ENCODE data around the gene PALD1. TPM values are rescaled to one million over a fixed set of nuclear protein-coding genes. Genes with fewer than 3 reads are reported as not detected.

Gene PALD1
- total RNA-seq, 4 donors from 2014 or later: 10.4 to 19.1 (median 12.8) TPM

DNA sequence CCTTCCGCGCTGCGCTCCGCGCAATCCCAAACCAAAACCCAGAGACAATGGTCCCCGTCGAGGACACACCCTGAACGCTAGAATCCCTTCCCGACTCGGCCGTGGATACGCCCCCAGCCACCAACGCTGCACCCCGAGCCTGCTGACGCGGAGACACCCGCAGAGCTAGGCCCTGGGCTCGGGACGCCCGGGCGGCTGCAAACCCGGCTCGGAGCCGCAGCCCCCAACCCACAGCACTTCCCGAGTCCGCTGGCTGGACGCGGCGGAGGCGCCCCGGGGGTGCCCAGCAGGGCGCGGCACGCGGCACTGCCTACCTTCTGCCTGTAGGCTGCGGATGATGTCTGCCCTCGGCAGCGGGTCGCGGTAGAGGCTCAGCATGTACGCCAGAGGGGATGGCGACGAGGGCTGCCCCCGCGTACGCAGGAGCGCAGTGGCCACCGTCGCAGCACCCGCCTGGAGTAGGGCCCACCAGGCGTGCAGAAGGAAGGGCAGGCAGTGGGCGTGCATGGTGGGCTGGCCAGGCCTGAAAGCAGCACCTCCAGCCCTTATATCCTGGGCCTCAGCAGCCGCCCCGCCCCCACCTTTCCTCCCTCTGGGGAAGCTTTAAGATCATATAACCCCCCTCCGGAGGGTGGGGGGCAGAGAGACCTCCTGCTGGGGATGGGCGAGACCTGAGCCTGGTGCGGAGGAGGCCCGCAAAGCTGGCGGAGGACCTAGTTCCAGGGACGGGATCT is 37.2 kb upstream of the PALD1 start, which contains the start of gene NODAL:
TSS of gene NODAL (minus strand) at position 521 of the 734 bp plus-strand sequence. CDS start at position 507, 14 bp downstream.
- Histone ChIP-seq H3K9me3 (no peaks in the 10 kb centered on the region), H3K4me3 (peak within 1 kb of the TSS; percentile 36 to 46 (median 38))
- 2% methylated on average over 10 of the region's 60 CpGs for WGBS

DNA sequence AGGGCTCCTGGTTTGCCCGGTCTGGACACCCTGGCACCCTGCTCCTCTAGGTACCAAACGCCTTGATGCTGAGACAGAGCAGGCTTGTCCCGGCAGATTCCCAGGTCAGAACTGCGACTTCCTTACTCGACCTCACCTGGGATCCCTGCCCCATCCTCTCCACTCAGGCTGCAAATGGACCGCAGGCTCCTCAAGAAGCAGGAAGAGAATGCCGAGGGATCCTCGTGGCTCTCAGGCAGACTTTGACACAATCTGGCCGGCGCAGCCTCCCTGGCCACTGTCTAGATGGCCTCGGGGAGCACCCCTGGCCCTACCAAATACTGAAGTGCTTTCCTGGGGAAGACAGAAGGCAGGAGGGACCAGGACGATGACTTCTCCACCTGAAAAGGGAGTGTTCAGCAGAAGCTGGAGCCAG is 36.7 kb upstream of the PALD1 start:
- intact Hi-C loops (cut with DNase I): no loop called here
- WGBS: 73% methylated on average over 2 of the region's 12 CpGs
- H3K4me3 ChIP-seq: no peak overlapping the region
- H3K4me1 ChIP-seq: peaks cover 21 to 39% (median 37%) of the 10 kb centered on the region in 4 donors
- no peaks in the 10 kb centered on the region for H3K9me3 ChIP-seq
- H3K36me3 ChIP-seq: no peaks in the 10 kb centered on the region
- H3K27ac ChIP-seq (replicated peaks in 1 of 4): no peak overlapping the region
- DNase-seq (ENCODE audit: extremely low spot score): no peak
- H3K27me3 ChIP-seq: peaks cover 0 to 35% (median 14%) of the 10 kb centered on the region in 4 donors
- TF ChIP-seq EP300 (IDR thresholded peaks at IDR 0.05) (no peak), POLR2AphosphoS5 (IDR thresholded peaks at IDR 0.05) (no peak), POLR2A (IDR thresholded peaks at IDR 0.05; ENCODE audit: low read depth) (no peak)
- TF ChIP-seq, protein P1, sequence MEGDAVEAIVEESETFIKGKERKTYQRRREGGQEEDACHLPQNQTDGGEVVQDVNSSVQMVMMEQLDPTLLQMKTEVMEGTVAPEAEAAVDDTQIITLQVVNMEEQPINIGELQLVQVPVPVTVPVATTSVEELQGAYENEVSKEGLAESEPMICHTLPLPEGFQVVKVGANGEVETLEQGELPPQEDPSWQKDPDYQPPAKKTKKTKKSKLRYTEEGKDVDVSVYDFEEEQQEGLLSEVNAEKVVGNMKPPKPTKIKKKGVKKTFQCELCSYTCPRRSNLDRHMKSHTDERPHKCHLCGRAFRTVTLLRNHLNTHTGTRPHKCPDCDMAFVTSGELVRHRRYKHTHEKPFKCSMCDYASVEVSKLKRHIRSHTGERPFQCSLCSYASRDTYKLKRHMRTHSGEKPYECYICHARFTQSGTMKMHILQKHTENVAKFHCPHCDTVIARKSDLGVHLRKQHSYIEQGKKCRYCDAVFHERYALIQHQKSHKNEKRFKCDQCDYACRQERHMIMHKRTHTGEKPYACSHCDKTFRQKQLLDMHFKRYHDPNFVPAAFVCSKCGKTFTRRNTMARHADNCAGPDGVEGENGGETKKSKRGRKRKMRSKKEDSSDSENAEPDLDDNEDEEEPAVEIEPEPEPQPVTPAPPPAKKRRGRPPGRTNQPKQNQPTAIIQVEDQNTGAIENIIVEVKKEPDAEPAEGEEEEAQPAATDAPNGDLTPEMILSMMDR (IDR thresholded peaks at IDR 0.05): no peak

More for the DNA sequence above, 37.2 kb upstream of the PALD1 start, which contains the start of gene NODAL:
- intact Hi-C loops (cut with DNase I): no loop called here
- Histone ChIP-seq H3K36me3 (no peaks in the 10 kb centered on the region), H3K4me1 (peaks cover 21 to 34% (median 32%) of the 10 kb centered on the region in 4 donors), H3K27ac (replicated peaks in 1 of 4) (no peak within 1 kb of the TSS), H3K27me3 (peaks cover 0 to 35% (median 14%) of the 10 kb centered on the region in 4 donors)
- no peak for DNase-seq (ENCODE audit: extremely low spot score)
- TF ChIP-seq POLR2A (IDR thresholded peaks at IDR 0.05; ENCODE audit: low read depth) (no peak), POLR2AphosphoS5 (IDR thresholded peaks at IDR 0.05) (no peak), EP300 (IDR thresholded peaks at IDR 0.05) (no peak)
- TF ChIP-seq, protein P1 (IDR thresholded peaks at IDR 0.05): no peak

DNA sequence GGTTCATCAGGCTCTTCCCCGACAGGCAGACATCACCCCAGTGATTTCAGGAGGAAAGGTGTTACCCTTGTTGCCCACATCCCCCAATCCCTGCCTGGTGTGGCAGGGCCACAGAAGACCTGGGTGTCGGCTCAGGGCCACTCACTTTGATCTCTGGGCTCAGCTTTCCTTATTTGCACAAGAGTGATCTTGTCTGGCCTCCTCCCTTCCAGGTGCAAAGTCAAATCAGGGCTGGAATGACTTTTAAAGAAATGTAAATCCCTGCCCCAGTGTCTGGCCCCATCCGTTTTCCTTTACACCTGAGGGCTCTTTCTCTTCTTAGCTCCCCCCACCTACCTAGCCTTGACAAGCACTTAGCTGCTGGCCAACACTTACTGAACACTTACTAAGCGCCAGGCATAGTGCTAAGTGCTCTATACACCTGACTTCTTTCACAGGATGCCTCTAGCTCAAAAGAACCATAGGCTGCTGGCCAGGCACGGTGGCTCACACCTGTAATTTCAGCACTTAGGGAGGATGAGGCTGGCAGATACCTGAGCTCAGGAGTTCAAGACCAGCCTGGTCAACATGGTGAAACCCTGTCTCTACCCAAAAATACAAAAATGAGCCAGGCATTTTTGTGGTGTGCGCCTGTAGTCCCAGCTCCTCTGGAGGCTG is 36.1 kb upstream of the PALD1 start:
- DNase-seq (ENCODE audit: extremely low spot score): no peak
- 98% methylated on average over 6 of the region's 6 CpGs for WGBS
- intact Hi-C loops (cut with DNase I): no loop called here

DNA sequence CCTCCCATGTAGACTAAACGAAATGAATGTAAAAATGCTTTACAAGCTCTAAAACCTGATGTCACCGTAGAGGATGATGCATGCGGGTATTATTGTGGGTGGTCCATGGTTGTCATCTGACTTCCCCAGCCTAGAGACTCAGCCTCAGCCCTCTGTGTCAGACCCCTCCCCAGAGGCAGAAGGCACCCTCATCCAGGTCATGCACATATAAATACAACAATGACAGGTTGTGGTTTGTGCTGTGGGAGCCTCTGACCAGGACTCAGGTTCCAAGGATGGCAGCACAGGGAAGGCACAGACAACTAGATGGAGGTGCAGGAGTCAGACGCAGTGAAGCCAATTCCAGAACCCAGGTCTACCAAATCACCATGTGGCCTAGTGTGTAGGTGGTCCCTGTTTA is 33.8 kb upstream of the PALD1 start:
- Histone ChIP-seq H3K9me3 (no peaks in the 10 kb centered on the region), H3K36me3 (no peaks in the 10 kb centered on the region), H3K27ac (replicated peaks in 1 of 4) (no peak overlapping the region), H3K27me3 (peaks cover 0 to 31% (median 14%) of the 10 kb centered on the region in 4 donors), H3K4me1 (peaks cover 21 to 53% (median 48%) of the 10 kb centered on the region in 4 donors), H3K4me3 (no peak overlapping the region)
- 84% methylated on average over 4 of the region's 4 CpGs for WGBS
- intact Hi-C loops (cut with DNase I): no loop called here
- TF ChIP-seq, protein P1 (IDR thresholded peaks at IDR 0.05): no peak
- TF ChIP-seq POLR2A (IDR thresholded peaks at IDR 0.05; ENCODE audit: low read depth) (no peak), EP300 (IDR thresholded peaks at IDR 0.05) (no peak), POLR2AphosphoS5 (IDR thresholded peaks at IDR 0.05) (no peak)
- DNase-seq (ENCODE audit: extremely low spot score): no peak

More for the DNA sequence above, 36.1 kb upstream of the PALD1 start:
- H3K9me3 ChIP-seq: no peaks in the 10 kb centered on the region
- no peaks in the 10 kb centered on the region for H3K36me3 ChIP-seq
- H3K4me3 ChIP-seq: no peak overlapping the region
- peaks cover 0 to 35% (median 14%) of the 10 kb centered on the region in 4 donors for H3K27me3 ChIP-seq
- TF ChIP-seq, protein P1 (IDR thresholded peaks at IDR 0.05): no peak
- TF ChIP-seq POLR2AphosphoS5 (IDR thresholded peaks at IDR 0.05): no peak
- TF ChIP-seq POLR2A (IDR thresholded peaks at IDR 0.05; ENCODE audit: low read depth): no peak
- no peak for TF ChIP-seq EP300 (IDR thresholded peaks at IDR 0.05)
- H3K27ac ChIP-seq (replicated peaks in 1 of 4): no peak overlapping the region
- H3K4me1 ChIP-seq: peaks cover 21 to 39% (median 37%) of the 10 kb centered on the region in 4 donors

Data from esophagus muscularis mucosa (tissue), 4 donors.